PC-3 (cell line): Measurements from ENCODE around the gene C15orf39.

Experiments
- CTCF ChIP-seq: fragments of 300-600 bp; sonication (generic); conservative IDR thresholded peaks from 2 replicates; pipeline ENCODE4 v1.5.1; 2017; ENCODE audit warnings: antibody characterized with exemption, low read depth, mild to moderate bottlenecking, low read length
- EZH2 ChIP-seq: fragments of 300-600 bp; sonication (generic); IDR thresholded peaks from one replicate; pipeline ENCODE4 v1.6.1; 2017; ENCODE audit warnings: antibody characterized with exemption, mild to moderate bottlenecking, low read length; ENCODE audit not compliant: unreplicated experiment
- EZH2phosphoT487 ChIP-seq: fragments of 300-600 bp; sonication (generic); IDR thresholded peaks from 2 replicates; pipeline ENCODE4 v1.6.1; 2018; ENCODE audit warnings: mild to moderate bottlenecking, antibody characterized with exemption, low read length, borderline replicate concordance

- TF ChIP-seq CTCF = no peak
- no peak for TF ChIP-seq EZH2
- no peak for TF ChIP-seq EZH2phosphoT487
Measured at GRCh38 chr15:75179746-75180140, 21.9 kb upstream of the C15orf39 start.
